ENCODE data around the gene TAF4.

DNA sequence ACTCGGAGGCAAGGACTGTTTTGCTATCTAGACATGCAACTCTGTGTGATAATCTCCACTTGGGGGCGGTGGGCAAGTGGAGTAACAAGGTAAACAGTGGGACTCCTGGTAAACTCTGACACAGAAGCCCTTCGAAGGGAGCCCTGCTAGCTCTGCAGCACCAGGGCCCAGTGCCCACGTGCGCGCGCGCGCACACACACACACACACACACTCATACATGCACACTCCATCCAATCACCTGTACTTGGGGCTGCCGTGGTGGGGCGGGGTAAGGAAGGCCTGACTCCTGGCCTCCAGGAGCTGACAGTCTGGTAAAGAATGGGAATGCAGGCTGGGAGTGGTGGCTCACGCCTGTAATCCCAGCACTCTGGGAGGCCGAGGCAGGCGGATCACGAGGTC, 36.4 kb downstream of the TAF4 start:
- TF ChIP-seq EZH2 (IDR thresholded peaks at IDR 0.05; ENCODE audit: low read length, missing control alignments) (no peak), CTCF (conservative IDR thresholded peaks at IDR 0.05 in 1 of 2, IDR thresholded peaks at IDR 0.05 in 1 of 2; ENCODE audit: low read depth in 1 of 2, low read length in 2 of 2) (no peak)

Measured in fibroblast of lung (primary cell).